Activated T-cell treated with anti-CD3 and anti-CD28 coated beads for 24 hours (primary cell): ENCODE measurements around the gene DELE1.

Experiments used
- DNase-seq: peaks from one replicate; pipeline ENCODE4 v3.0.0-alpha.2; 2020; ENCODE audit warnings: low read depth

The DELE1 gene

GRCh38 chr5:141926434-141926833, 2.8 kb downstream of the DELE1 start:
- DNase-seq = no peak

- no peak for DNase-seq
Measured at GRCh38 chr5:141928051-141928450, 4.4 kb downstream of the DELE1 start.

- no peak for DNase-seq
Measured at GRCh38 chr5:141929398-141930058, 5.9 kb downstream of the DELE1 start.

GRCh38 chr5:141931694-141932093, 8.0 kb downstream of the DELE1 start:
- no peak for DNase-seq

GRCh38 chr5:141933151-141933550, 9.5 kb downstream of the DELE1 start:
- DNase-seq = no peak

GRCh38 chr5:141934099-141934844, 10.6 kb downstream of the DELE1 start:
- no peak for DNase-seq

GRCh38 chr5:141935538-141935937, 11.9 kb downstream of the DELE1 start:
- no peak for DNase-seq

- DNase-seq = no peak
Measured at GRCh38 chr5:141940695-141941271, 17.1 kb downstream of the DELE1 start.

- DNase-seq = no peak
Measured at GRCh38 chr5:141941307-141941706, 17.6 kb downstream of the DELE1 start.

- no peak for DNase-seq
Measured at GRCh38 chr5:141941779-141942178, 18.1 kb downstream of the DELE1 start.

GRCh38 chr5:141942185-141942857, 18.6 kb downstream of the DELE1 start:
- no peak for DNase-seq

GRCh38 chr5:141944076-141944475, 20.4 kb downstream of the DELE1 start:
- no peak for DNase-seq

GRCh38 chr5:141945511-141946051, 21.9 kb downstream of the DELE1 start:
- DNase-seq = no peak

- DNase-seq = no peak
Measured at GRCh38 chr5:141947316-141947715, 23.6 kb downstream of the DELE1 start.

GRCh38 chr5:141948812-141949211, 25.1 kb downstream of the DELE1 start:
- no peak for DNase-seq

- DNase-seq = no peak
Measured at GRCh38 chr5:141949511-141949910, 25.8 kb downstream of the DELE1 start.

- DNase-seq = no peak
Measured at GRCh38 chr5:141950207-141951005, 26.7 kb downstream of the DELE1 start.

- DNase-seq = no peak
Measured at GRCh38 chr5:141951332-141951781, 27.7 kb downstream of the DELE1 start.

GRCh38 chr5:141952020-141952419, 28.3 kb downstream of the DELE1 start:
- DNase-seq = no peak

GRCh38 chr5:141954194-141954593, 30.5 kb downstream of the DELE1 start:
- DNase-seq = no peak

GRCh38 chr5:141957367-141957996, 33.8 kb downstream of the DELE1 start:
- DNase-seq = no peak
